Measurements from ENCODE around the gene POMT2. TPM values are rescaled to one million over a fixed set of nuclear protein-coding genes. Genes with fewer than 3 reads are reported as not detected.

Gene POMT2, protein sequence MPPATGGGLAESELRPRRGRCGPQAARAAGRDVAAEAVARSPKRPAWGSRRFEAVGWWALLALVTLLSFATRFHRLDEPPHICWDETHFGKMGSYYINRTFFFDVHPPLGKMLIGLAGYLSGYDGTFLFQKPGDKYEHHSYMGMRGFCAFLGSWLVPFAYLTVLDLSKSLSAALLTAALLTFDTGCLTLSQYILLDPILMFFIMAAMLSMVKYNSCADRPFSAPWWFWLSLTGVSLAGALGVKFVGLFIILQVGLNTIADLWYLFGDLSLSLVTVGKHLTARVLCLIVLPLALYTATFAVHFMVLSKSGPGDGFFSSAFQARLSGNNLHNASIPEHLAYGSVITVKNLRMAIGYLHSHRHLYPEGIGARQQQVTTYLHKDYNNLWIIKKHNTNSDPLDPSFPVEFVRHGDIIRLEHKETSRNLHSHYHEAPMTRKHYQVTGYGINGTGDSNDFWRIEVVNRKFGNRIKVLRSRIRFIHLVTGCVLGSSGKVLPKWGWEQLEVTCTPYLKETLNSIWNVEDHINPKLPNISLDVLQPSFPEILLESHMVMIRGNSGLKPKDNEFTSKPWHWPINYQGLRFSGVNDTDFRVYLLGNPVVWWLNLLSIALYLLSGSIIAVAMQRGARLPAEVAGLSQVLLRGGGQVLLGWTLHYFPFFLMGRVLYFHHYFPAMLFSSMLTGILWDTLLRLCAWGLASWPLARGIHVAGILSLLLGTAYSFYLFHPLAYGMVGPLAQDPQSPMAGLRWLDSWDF
- 5.2 and 15.3 TPM in 2 replicates for total RNA-seq

DNA sequence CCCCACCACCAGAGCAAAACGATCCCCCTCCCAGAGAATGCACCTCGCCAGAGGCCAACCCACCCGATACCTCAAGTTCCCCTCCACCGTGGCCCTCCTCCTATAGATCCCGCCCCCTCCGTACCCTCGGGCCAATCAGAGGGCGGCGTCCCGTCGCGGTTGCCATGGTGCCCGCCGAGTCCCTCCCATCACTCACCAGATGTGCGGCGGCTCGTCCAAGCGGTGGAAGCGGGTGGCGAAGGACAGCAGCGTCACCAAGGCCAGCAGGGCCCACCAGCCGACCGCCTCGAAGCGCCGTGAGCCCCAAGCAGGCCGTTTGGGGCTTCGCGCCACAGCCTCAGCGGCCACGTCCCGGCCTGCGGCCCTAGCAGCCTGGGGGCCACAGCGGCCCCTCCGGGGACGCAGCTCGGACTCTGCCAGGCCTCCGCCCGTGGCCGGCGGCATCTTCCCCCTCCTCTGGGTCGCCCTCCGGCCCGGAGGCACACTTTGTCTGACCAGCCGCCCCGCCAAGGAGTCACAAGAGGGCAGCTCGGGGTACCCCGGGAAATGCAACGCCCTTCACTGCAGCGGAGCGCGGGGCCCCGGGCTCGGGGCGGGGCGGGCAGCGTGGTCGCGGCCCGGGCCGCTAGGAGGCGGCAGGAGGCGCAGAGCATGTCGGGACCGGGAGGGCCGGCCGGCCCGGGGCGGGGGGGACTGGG, at the start of gene POMT2:
Gene POMT2 (minus strand): TSS at position 646 of the 698 bp plus-strand sequence. CDS start 202 bp downstream, at position 444.

DNA sequence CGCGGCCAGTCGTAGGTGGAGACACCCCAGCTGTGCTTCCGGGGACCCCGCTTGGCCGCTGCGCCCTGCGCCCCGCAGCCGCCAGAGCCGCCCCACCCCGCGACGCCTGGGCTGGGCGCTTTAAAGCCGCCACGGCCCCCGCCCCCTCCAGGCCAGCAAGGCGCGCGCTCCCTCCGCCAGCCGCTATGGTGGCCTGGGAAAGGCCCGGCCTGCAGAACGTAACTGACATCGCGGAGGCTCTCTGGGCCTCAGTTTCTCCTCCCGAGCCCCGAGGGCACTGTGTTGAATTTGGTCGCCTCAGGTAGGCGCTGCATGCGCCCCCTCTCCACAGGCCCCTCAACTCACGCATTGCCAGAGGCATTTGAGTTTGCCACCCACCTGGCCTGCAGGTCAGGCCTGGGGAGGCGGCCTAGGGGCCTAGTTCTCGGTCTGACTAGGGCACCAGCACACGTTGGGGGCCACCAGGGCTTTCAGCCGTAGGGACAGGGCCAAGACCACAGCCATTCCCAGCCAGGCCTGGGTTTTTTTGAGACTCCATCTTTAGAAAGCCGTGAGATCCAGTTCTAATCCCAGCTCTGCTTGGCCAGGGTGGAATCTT, 49.5 kb downstream of the POMT2 start, which contains the start of gene NGB:
Gene NGB (minus strand): TSS at position 94 of the 598 bp plus-strand sequence. CDS start 269 bp downstream, outside the sequence.

Other genes with a start within 250 kb of the POMT2 start
- gene CIPC, start 222.6 kb downstream of the POMT2 start, total RNA-seq = 13.1 and 16.5 TPM in 2 replicates
- not detected in 2 replicates for gene ZDHHC22, start 179.1 kb downstream of the POMT2 start, total RNA-seq
- gene TMEM63C, start 139.1 kb downstream of the POMT2 start, total RNA-seq = 22.3 and 28.5 TPM in 2 replicates
- gene NGB, start 49.7 kb downstream of the POMT2 start, total RNA-seq = 0.23 TPM in 1 of 2 replicates, not detected in the other
- gene GSTZ1, start 153 bp upstream of the POMT2 start, total RNA-seq = 48.2 and 63.5 TPM in 2 replicates
- 6.3 and 9.4 TPM in 2 replicates for gene TMED8, start 56.2 kb upstream of the POMT2 start, total RNA-seq
- 0.35 and 0.56 TPM in 2 replicates for gene SAMD15, start 56.5 kb upstream of the POMT2 start, total RNA-seq
- gene NOXRED1, start 102.6 kb upstream of the POMT2 start, total RNA-seq = 0.35 TPM in 1 of 2 replicates, not detected in the other
- gene VIPAS39, start 136.7 kb upstream of the POMT2 start, total RNA-seq = 10.3 and 16.2 TPM in 2 replicates
- 162 and 164 TPM in 2 replicates for gene AHSA1, start 137.2 kb upstream of the POMT2 start, total RNA-seq
- 0.14 TPM in 1 of 2 replicates, not detected in the other for gene ISM2, start 177.9 kb upstream of the POMT2 start, total RNA-seq